Astrocyte of the cerebellum (primary cell): ENCODE data around the gene NHP2.
A peak's percentile ranks its signal among the peaks of the same experiment; 100 is the strongest.
"Not testable (repeated sequence)": the region's sequence is repeated elsewhere in the genome, so short reads cannot be mapped to it uniquely, and the experiment has no call there.

Experiments used
- DNase-seq: peaks from one replicate; pipeline ENCODE4 v3.0.0-alpha.2; 2011; ENCODE audit warnings: low read depth
- H3K4me3 ChIP-seq: 2 replicates; pipeline ENCODE4 v1.5.1; 2011; ENCODE audit warnings: mild to moderate bottlenecking, low read depth, low read length, moderate library complexity
- in situ Hi-C: cut with HindIII; loops from 2 replicates; pipeline ENCODE4 v1.10.0; 2017; ENCODE audit warnings: low sequenced_read_pairs
- TF ChIP-seq, protein P1 (sequence below): IDR thresholded peaks from 2 replicates; pipeline ENCODE4 v1.5.1; 2012; ENCODE audit warnings: low read length, low read depth, moderate library complexity, mild to moderate bottlenecking; ENCODE audit errors: missing control alignments

NHP2 gene

GRCh38 chr5:178153530-178154340 lies at the start of gene NHP2:
Gene NHP2, minus strand, starts transcription at chr5:178153885. Its CDS starts 68 bp downstream, at chr5:178153817.
- in situ Hi-C loops: no loop called here
- DNase-seq: peak; percentile 98
- TF ChIP-seq, protein P1, sequence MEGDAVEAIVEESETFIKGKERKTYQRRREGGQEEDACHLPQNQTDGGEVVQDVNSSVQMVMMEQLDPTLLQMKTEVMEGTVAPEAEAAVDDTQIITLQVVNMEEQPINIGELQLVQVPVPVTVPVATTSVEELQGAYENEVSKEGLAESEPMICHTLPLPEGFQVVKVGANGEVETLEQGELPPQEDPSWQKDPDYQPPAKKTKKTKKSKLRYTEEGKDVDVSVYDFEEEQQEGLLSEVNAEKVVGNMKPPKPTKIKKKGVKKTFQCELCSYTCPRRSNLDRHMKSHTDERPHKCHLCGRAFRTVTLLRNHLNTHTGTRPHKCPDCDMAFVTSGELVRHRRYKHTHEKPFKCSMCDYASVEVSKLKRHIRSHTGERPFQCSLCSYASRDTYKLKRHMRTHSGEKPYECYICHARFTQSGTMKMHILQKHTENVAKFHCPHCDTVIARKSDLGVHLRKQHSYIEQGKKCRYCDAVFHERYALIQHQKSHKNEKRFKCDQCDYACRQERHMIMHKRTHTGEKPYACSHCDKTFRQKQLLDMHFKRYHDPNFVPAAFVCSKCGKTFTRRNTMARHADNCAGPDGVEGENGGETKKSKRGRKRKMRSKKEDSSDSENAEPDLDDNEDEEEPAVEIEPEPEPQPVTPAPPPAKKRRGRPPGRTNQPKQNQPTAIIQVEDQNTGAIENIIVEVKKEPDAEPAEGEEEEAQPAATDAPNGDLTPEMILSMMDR: no peak
- H3K4me3 ChIP-seq: peak within 1 kb of the TSS; percentile 65

GRCh38 chr5:178202541-178202940 lies 48.9 kb upstream of the NHP2 start:
- no peak overlapping the region for H3K4me3 ChIP-seq
- no peak for DNase-seq
- TF ChIP-seq, protein P1: no peak
- in situ Hi-C loops: no loop called here

- H3K4me3 ChIP-seq: no peak overlapping the region
- in situ Hi-C loops: no loop called here
- TF ChIP-seq, protein P1: no peak
- no peak for DNase-seq
Observed at GRCh38 chr5:178201927-178202235, 48.2 kb upstream of the NHP2 start.

GRCh38 chr5:178201221-178201926 lies 47.7 kb upstream of the NHP2 start:
- in situ Hi-C loops: no loop called here
- no peak overlapping the region for H3K4me3 ChIP-seq
- DNase-seq: no peak
- TF ChIP-seq, protein P1: no peak

GRCh38 chr5:178199581-178200434 lies 46.1 kb upstream of the NHP2 start:
- no peak for DNase-seq
- in situ Hi-C loops: no loop called here
- TF ChIP-seq, protein P1: no peak
- no peak overlapping the region for H3K4me3 ChIP-seq

- no peak for DNase-seq
- H3K4me3 ChIP-seq: no peak overlapping the region
- in situ Hi-C loops: no loop called here
- TF ChIP-seq, protein P1: no peak
Observed at GRCh38 chr5:178198706-178199105, 45.0 kb upstream of the NHP2 start.

DNA sequence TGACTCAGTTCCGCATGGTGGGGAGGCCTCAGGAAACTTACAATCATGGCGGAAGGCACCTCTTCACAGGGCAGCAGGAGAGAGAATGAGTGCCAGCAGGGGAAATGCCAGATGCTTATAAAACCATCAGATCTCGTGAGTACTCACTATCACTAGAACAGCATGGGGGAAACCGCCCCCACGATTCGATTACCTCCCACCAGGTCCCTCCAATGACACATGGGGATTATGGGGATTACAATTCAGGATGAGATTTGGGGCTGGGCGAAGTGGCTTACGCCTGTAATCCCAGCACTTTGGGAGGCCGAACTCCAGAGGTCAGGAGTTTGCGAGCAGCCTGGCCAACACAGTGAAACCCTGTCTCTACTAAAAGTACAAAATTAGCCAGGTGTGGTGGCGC lies 44.5 kb upstream of the NHP2 start:
- H3K4me3 ChIP-seq, in situ Hi-C loops, DNase-seq: not testable (repeated sequence)
